Measurements from ENCODE around the gene CXCL10. TPM values are rescaled to one million over a fixed set of nuclear protein-coding genes. Genes with fewer than 3 reads are reported as not detected.

The CXCL10 gene
- total and polyA plus RNA-seq, 2 of the 4 experiments (the other 2 are of a cell fraction), result 0.15 to 0.18 TPM

- intact Hi-C loops (cut with micrococcal nuclease), result no loop called here
These were observed 49.5 kb upstream of the CXCL10 start for GRCh38 chr4:76072760-76073159.

More at GRCh38 chr4:76072760-76073159, 49.5 kb upstream of the CXCL10 start:
- Histone ChIP-seq H2BK120ac (ENCODE audit: low read depth, low read length) (no peak overlapping the region), H3K4me2 (ENCODE audit: low read depth, low read length) (no peak overlapping the region), H3K4me3 (ENCODE audit: insufficient read depth, low read depth, low read length) (no peak overlapping the region), H3K27ac (ENCODE audit: insufficient read depth, low read length) (no peak overlapping the region), H3K9ac (ENCODE audit: low read depth, low read length) (no peak overlapping the region), H4K20me1 (ENCODE audit: insufficient read depth, low read length) (no peaks in the 10 kb centered on the region), H3K36me3 (ENCODE audit: control insufficient read depth, insufficient read depth, low read length) (no peaks in the 10 kb centered on the region), H3K9me1 (ENCODE audit: insufficient read depth, low read length) (no peaks in the 10 kb centered on the region), H4K5ac (ENCODE audit: low read depth, low read length) (no peak overlapping the region), H2AFZ (replicated peaks; ENCODE audit: low read length, poor library complexity) (no peak overlapping the region), H2BK5ac (ENCODE audit: low read depth, low read length, poor library complexity, severe bottlenecking) (no peak overlapping the region), H3K23ac (ENCODE audit: low read depth, low read length) (no peak overlapping the region), H3K4ac (ENCODE audit: low read depth, low read length) (no peak overlapping the region), H3K27me3 (ENCODE audit: control insufficient read depth, insufficient read depth, low read length) (no peaks in the 10 kb centered on the region; the same call in 1 of the 2 replicates), H3K14ac (replicated peaks; ENCODE audit: low read depth, low read length) (no peak overlapping the region), H2BK15ac (ENCODE audit: low read depth, low read length) (no peak overlapping the region), H2AK5ac (ENCODE audit: low read depth, low read length) (no peak overlapping the region), H3K4me1 (ENCODE audit: control insufficient read depth, insufficient read depth, low read length) (no peaks in the 10 kb centered on the region), H3K9me3 (ENCODE audit: control insufficient read depth, insufficient read depth, low read length) (no peaks in the 10 kb centered on the region), H2AK9ac (replicated peaks; ENCODE audit: low read depth, low read length, poor library complexity) (no peak overlapping the region), H3K18ac (ENCODE audit: low read depth, low read length) (no peak overlapping the region), H4K8ac (ENCODE audit: low read depth in 2 of 2, low read length in 2 of 2) (no peak overlapping the region), H4K91ac (ENCODE audit: insufficient read depth, low read depth, low read length) (no peak overlapping the region), H3K56ac (ENCODE audit: extremely low read depth, insufficient read depth, low read length) (no peak overlapping the region), H2BK20ac (ENCODE audit: low read depth, low read length) (no peak overlapping the region), H3K79me1 (ENCODE audit: low read depth in 1 of 2, low read length in 2 of 2) (no peaks in the 10 kb centered on the region)
- ChIA-PET POLR2A (ENCODE audit: unreplicated experiment) (no interaction called here), CTCF (no interaction called here)
- dilution Hi-C loops (cut with HindIII; ENCODE audit: low sequenced_read_pairs, unreplicated experiment), result no loop called here
- TF ChIP-seq NFE2L2 (IDR thresholded peaks at IDR 0.05; ENCODE audit: low read depth, low read length) (no peak), RCOR1 (IDR thresholded peaks at IDR 0.05; ENCODE audit: insufficient replicate concordance, low read length) (no peak), USF2 (IDR thresholded peaks at IDR 0.05; ENCODE audit: low read depth, low read length) (no peak), CEBPB (IDR thresholded peaks at IDR 0.05; ENCODE audit: low read depth, low read length) (no peak), FOS (IDR thresholded peaks at IDR 0.05; ENCODE audit: low read depth, low read length) (no peak), ELK1 (IDR thresholded peaks at IDR 0.05; ENCODE audit: borderline replicate concordance, low read depth, low read length) (no peak), POLR2A (IDR thresholded peaks at IDR 0.05; ENCODE audit: low read depth, low read length) (no peak), SMC3 (IDR thresholded peaks at IDR 0.05; ENCODE audit: low read depth, low read length) (no peak), CTCF (conservative IDR thresholded peaks at IDR 0.05; ENCODE audit: low read depth, low read length) (no peak), CHD1 (IDR thresholded peaks at IDR 0.05; ENCODE audit: low read depth, low read length) (no peak), RFX5 (IDR thresholded peaks at IDR 0.05; ENCODE audit: low read depth, low read length) (no peak), BHLHE40 (IDR thresholded peaks at IDR 0.05; ENCODE audit: low read depth, low read length) (no peak)
- WGBS, 2 experiments (ENCODE audit: extremely low coverage in 2 of 2, insufficient read length in 1 of 2), result 55% methylated on average over 2 of the region's 4 CpGs; no CpG with 5 or more reads in 1 of the 2 experiments
- in situ Hi-C loops (cut with MboI; ENCODE audit: low sequenced_read_pairs), result loop anchor here (10.0 kb wide), 1 partner anchor 178 kb away; no protein-coding TSS in a partner anchor
- no peak for DNase-seq
- no TSS peak for BruUV-seq (replicated peaks)
- ATAC-seq (ENCODE audit: low read depth), result no peak
